MM.1S (cell line): ENCODE measurements around the gene LRG1.

Experiments
- DNase-seq: peaks from one replicate; pipeline ENCODE4 v3.0.0-alpha.2; 2015
- H2AFZ ChIP-seq: fragments of 300-600 bp; sonication (generic); 2 replicates; pipeline ENCODE4 v1.6.0; 2016; ENCODE audit warnings: antibody characterized with exemption, low read length
- H3F3A ChIP-seq: fragments of 300-600 bp; sonication (generic); 2 replicates; pipeline ENCODE4 v1.6.1; 2016; ENCODE audit warnings: mild to moderate bottlenecking, antibody characterized with exemption, low read length, moderate library complexity, mixed read lengths; ENCODE audit not compliant: insufficient read depth
- H3K27ac ChIP-seq: fragments of 300-600 bp; sonication (generic); 2 replicates; pipeline ENCODE4 v1.5.1; 2016; ENCODE audit warnings: mild to moderate bottlenecking, low read length
- H3K27me3 ChIP-seq: fragments of 300-600 bp; sonication (generic); replicated peaks from 2 replicates; pipeline ENCODE4 v1.6.0; 2016; ENCODE audit warnings: low read length; ENCODE audit not compliant: insufficient read depth
- H3K36me3 ChIP-seq: fragments of 300-600 bp; sonication (generic); replicated peaks from 2 replicates; pipeline ENCODE4 v1.6.1; 2016; ENCODE audit warnings: mild to moderate bottlenecking, low read length, mixed read lengths; ENCODE audit not compliant: insufficient read depth
- H3K4me1 ChIP-seq: fragments of 300-600 bp; sonication (generic); 2 replicates; pipeline ENCODE4 v1.6.1; 2016; ENCODE audit warnings: low read length, mixed read lengths
- H3K4me2 ChIP-seq: fragments of 300-600 bp; sonication (generic); 2 replicates; pipeline ENCODE4 v1.6.0; 2016; ENCODE audit warnings: low read depth, low read length
- H3K4me3 ChIP-seq: fragments of 300-600 bp; sonication (generic); 2 replicates; pipeline ENCODE4 v1.5.1; 2016; ENCODE audit warnings: low read length, mixed read lengths
- H3K79me2 ChIP-seq: fragments of 300-600 bp; sonication (generic); 2 replicates; pipeline ENCODE4 v1.6.1; 2016; ENCODE audit warnings: mixed run types, low read length, mixed read lengths
- H3K9ac ChIP-seq: fragments of 300-600 bp; sonication (generic); 2 replicates; pipeline ENCODE4 v1.6.1; 2016; ENCODE audit warnings: low read length, mixed read lengths
- H3K9me2 ChIP-seq: fragments of 300-600 bp; sonication (generic); replicated peaks from 2 replicates; pipeline ENCODE4 v1.6.1; 2016; ENCODE audit warnings: mild to moderate bottlenecking, low read length, mixed read lengths; ENCODE audit not compliant: insufficient read depth
- H3K9me3 ChIP-seq: fragments of 300-600 bp; sonication (generic); replicated peaks from 2 replicates; pipeline ENCODE4 v1.6.1; 2016; ENCODE audit warnings: mild to moderate bottlenecking, low read length, mixed read lengths; ENCODE audit not compliant: insufficient read depth
- H4K20me1 ChIP-seq: fragments of 300-600 bp; sonication (generic); 2 replicates; pipeline ENCODE4 v1.6.1; 2016; ENCODE audit warnings: mild to moderate bottlenecking, low read length, moderate library complexity, mixed read lengths; ENCODE audit not compliant: insufficient read depth
- CTCF ChIP-seq: fragments of 300-600 bp; sonication (generic); IDR thresholded peaks from 2 replicates; pipeline ENCODE4 v1.5.1; 2016; ENCODE audit warnings: antibody characterized with exemption, low read length, mixed read lengths
- EZH2 ChIP-seq: fragments of 300-600 bp; sonication (generic); optimal IDR thresholded peaks from 2 replicates; pipeline ENCODE3; 2017; ENCODE audit warnings: low read depth, mild to moderate bottlenecking, antibody characterized with exemption, low read length, mixed read lengths
- EZH2phosphoT487 ChIP-seq: fragments of 300-600 bp; sonication (generic); IDR thresholded peaks from 2 replicates; pipeline ENCODE4 v1.6.1; 2018; ENCODE audit warnings: antibody characterized with exemption, low read length

Gene LRG1

GRCh38 chr19:4539693-4540581 lies at the start of gene LRG1:
LRG1 (minus strand) TSS chr19:4540036; CDS start chr19:4540013, 23 bp downstream.
- H2AFZ ChIP-seq = peak within 1 kb of the TSS; percentile 26

GRCh38 chr19:4588291-4588761 lies 48.5 kb upstream of the LRG1 start:
- no peaks in the 10 kb centered on the region for H3K9me3 ChIP-seq
- no peaks in the 10 kb centered on the region for H3F3A ChIP-seq
- no peaks in the 10 kb centered on the region for H3K36me3 ChIP-seq
- H3K27me3 ChIP-seq = peaks cover 95% of the 10 kb centered on the region
- no peaks in the 10 kb centered on the region for H3K79me2 ChIP-seq
- H3K9ac ChIP-seq = no peak overlapping the region
- H4K20me1 ChIP-seq = no peaks in the 10 kb centered on the region
- DNase-seq = no peak
- TF ChIP-seq CTCF = no peak
- no peak for TF ChIP-seq EZH2phosphoT487
- no peak for TF ChIP-seq EZH2
- no peak overlapping the region for H3K27ac ChIP-seq
- H3K4me1 ChIP-seq = no peaks in the 10 kb centered on the region
- H3K4me3 ChIP-seq = no peak overlapping the region
- H3K4me2 ChIP-seq = no peak overlapping the region
- no peaks in the 10 kb centered on the region for H3K9me2 ChIP-seq
- H2AFZ ChIP-seq = no peak overlapping the region

More at GRCh38 chr19:4539693-4540581, at the start of gene LRG1:
- Histone ChIP-seq H4K20me1 (no peaks in the 10 kb centered on the region), H3K4me2 (peak within 1 kb of the TSS; percentile 3; the same call in 1 of the 2 replicates), H3F3A (no peaks in the 10 kb centered on the region), H3K4me1 (peaks cover 5% of the 10 kb centered on the region; the same call in 1 of the 2 replicates), H3K9me2 (no peaks in the 10 kb centered on the region), H3K36me3 (no peaks in the 10 kb centered on the region), H3K9ac (no peak within 1 kb of the TSS), H3K9me3 (no peaks in the 10 kb centered on the region), H3K27ac (no peak within 1 kb of the TSS), H3K4me3 (no peak within 1 kb of the TSS), H3K27me3 (peaks cover 71% of the 10 kb centered on the region), H3K79me2 (no peaks in the 10 kb centered on the region)
- DNase-seq = no peak
- TF ChIP-seq EZH2phosphoT487 (no peak), CTCF (no peak), EZH2 (no peak)

- no peak overlapping the region for H3K4me2 ChIP-seq
Observed at GRCh38 chr19:4587527-4587926, 47.7 kb upstream of the LRG1 start.

More at GRCh38 chr19:4587527-4587926, 47.7 kb upstream of the LRG1 start:
- Histone ChIP-seq H4K20me1 (no peaks in the 10 kb centered on the region), H3K4me1 (no peaks in the 10 kb centered on the region), H3K27ac (no peak overlapping the region), H3K9me3 (no peaks in the 10 kb centered on the region), H3K9ac (no peak overlapping the region), H2AFZ (no peak overlapping the region), H3F3A (no peaks in the 10 kb centered on the region), H3K36me3 (no peaks in the 10 kb centered on the region), H3K27me3 (peaks cover 95% of the 10 kb centered on the region), H3K9me2 (no peaks in the 10 kb centered on the region), H3K4me3 (no peak overlapping the region), H3K79me2 (no peaks in the 10 kb centered on the region)
- TF ChIP-seq CTCF (no peak), EZH2phosphoT487 (no peak), EZH2 (no peak)
- DNase-seq = no peak
